ENCODE measurements around the gene PTPRZ1.

Gene PTPRZ1

GRCh38 chr7:121914676-121915279, 41.8 kb downstream of the PTPRZ1 start:
- TF ChIP-seq CTCF (conservative IDR thresholded peaks at IDR 0.05): no peak
- H3K27ac ChIP-seq: no peak overlapping the region

- H3K27ac ChIP-seq: no peak overlapping the region
Measured at GRCh38 chr7:121916211-121916610, 43.2 kb downstream of the PTPRZ1 start.

GRCh38 chr7:121919986-121920385, 47.0 kb downstream of the PTPRZ1 start:
- no peak for TF ChIP-seq CTCF (conservative IDR thresholded peaks at IDR 0.05)
- no peak overlapping the region for H3K27ac ChIP-seq

More at GRCh38 chr7:121916211-121916610, 43.2 kb downstream of the PTPRZ1 start:
- no peak for TF ChIP-seq CTCF (conservative IDR thresholded peaks at IDR 0.05)

GRCh38 chr7:121924269-121925186, 51.6 kb downstream of the PTPRZ1 start:
- no peak for TF ChIP-seq CTCF (conservative IDR thresholded peaks at IDR 0.05)
- H3K27ac ChIP-seq: no peak overlapping the region

GRCh38 chr7:121931149-121931902, 58.4 kb downstream of the PTPRZ1 start:
- no peak overlapping the region for H3K27ac ChIP-seq
- TF ChIP-seq CTCF (conservative IDR thresholded peaks at IDR 0.05): no peak

- H3K27ac ChIP-seq: no peak overlapping the region
- TF ChIP-seq CTCF (conservative IDR thresholded peaks at IDR 0.05): no peak
Measured at GRCh38 chr7:121932768-121933167, 59.8 kb downstream of the PTPRZ1 start.
